Muscle layer of duodenum (tissue), 2 donors: Measurements from ENCODE around the gene LBX1.
"Not testable (repeated sequence)": the region's sequence is repeated elsewhere in the genome, so short reads cannot be mapped to it uniquely, and the experiment has no call there.

Source experiments
- H3K27ac ChIP-seq: one replicate; pipeline ENCODE4 v1.7.0; 2013; ENCODE audit warnings: mild to moderate bottlenecking, low read length
- H3K27me3 ChIP-seq: one replicate; pipeline ENCODE4 v1.7.0; 2013; ENCODE audit warnings: low read depth, mild to moderate bottlenecking, control low read depth, low read length
- H3K36me3 ChIP-seq, 2 donors: one replicate each; pipeline ENCODE4 v1.7.0; 2013; ENCODE audit warnings: low read length in 2 of 2, control low read depth in 1 of 2, mild to moderate bottlenecking in 1 of 2; ENCODE audit not compliant: insufficient read depth in 2 of 2, control insufficient read depth in 1 of 2
- H3K4me1 ChIP-seq, 2 donors: one replicate each; pipeline ENCODE4 v1.7.0; 2013; ENCODE audit warnings: low read length in 2 of 2, mild to moderate bottlenecking in 2 of 2, control low read depth in 1 of 2, moderate library complexity in 1 of 2; ENCODE audit not compliant: insufficient read depth in 2 of 2, control insufficient read depth in 1 of 2
- H3K4me3 ChIP-seq, 2 donors: one replicate each; pipeline ENCODE4 v1.7.0; 2013; ENCODE audit warnings: low read length in 2 of 2, low read depth in 1 of 2, mild to moderate bottlenecking in 1 of 2
- H3K9me3 ChIP-seq, 2 donors: one replicate each; pipeline ENCODE4 v1.7.0; 2013; ENCODE audit warnings: low read length in 2 of 2, control low read depth in 1 of 2, mild to moderate bottlenecking in 1 of 2; ENCODE audit not compliant: control insufficient read depth in 1 of 2
- donor health status: healthy.

The LBX1 gene

GRCh38 chr10:101216207-101217043 lies 12.8 kb downstream of the LBX1 start:
- H3K4me1 ChIP-seq = peaks cover 0 to 47% of the 10 kb centered on the region in 2 donors
- H3K4me3 ChIP-seq = no peak overlapping the region

GRCh38 chr10:101215397-101216206 lies 13.7 kb downstream of the LBX1 start:
- H3K36me3 ChIP-seq = no peaks in the 10 kb centered on the region
- H3K4me1 ChIP-seq = peaks cover 0 to 47% of the 10 kb centered on the region in 2 donors
- peaks cover 75% of the 10 kb centered on the region for H3K27me3 ChIP-seq
- H3K4me3 ChIP-seq = no peak overlapping the region
- H3K27ac ChIP-seq = no peak overlapping the region
- no peaks in the 10 kb centered on the region for H3K9me3 ChIP-seq

More at GRCh38 chr10:101216207-101217043, 12.8 kb downstream of the LBX1 start:
- Histone ChIP-seq H3K36me3 (no peaks in the 10 kb centered on the region), H3K27ac (no peak overlapping the region), H3K27me3 (peaks cover 78% of the 10 kb centered on the region), H3K9me3 (no peaks in the 10 kb centered on the region)

- H3K27ac ChIP-seq = no peak overlapping the region
- H3K9me3 ChIP-seq = no peaks in the 10 kb centered on the region
- H3K4me1 ChIP-seq = peaks cover 0 to 47% of the 10 kb centered on the region in 2 donors
- no peak overlapping the region for H3K4me3 ChIP-seq
- H3K36me3 ChIP-seq = no peaks in the 10 kb centered on the region
- H3K27me3 ChIP-seq = peaks cover 69% of the 10 kb centered on the region
Measured at GRCh38 chr10:101214446-101215396, 14.5 kb downstream of the LBX1 start.

- H3K27me3 ChIP-seq = peaks cover 27% of the 10 kb centered on the region
- H3K9me3 ChIP-seq = no peaks in the 10 kb centered on the region
- H3K4me3 ChIP-seq = no peak overlapping the region
- H3K27ac ChIP-seq = no peak overlapping the region
- H3K36me3 ChIP-seq = no peaks in the 10 kb centered on the region
- peaks cover 0 to 2% of the 10 kb centered on the region in 2 donors for H3K4me1 ChIP-seq
Measured at GRCh38 chr10:101208543-101208942, 20.7 kb downstream of the LBX1 start.

- Histone ChIP-seq H3K4me1 (no peaks in the 10 kb centered on the region), H3K9me3 (no peaks in the 10 kb centered on the region), H3K4me3 (no peak overlapping the region), H3K36me3 (no peaks in the 10 kb centered on the region), H3K27ac (no peak overlapping the region), H3K27me3 (peaks cover 22% of the 10 kb centered on the region)
Measured at GRCh38 chr10:101207026-101207425, 22.2 kb downstream of the LBX1 start.

GRCh38 chr10:101202667-101203066 lies 26.6 kb downstream of the LBX1 start:
- not testable (repeated sequence) for H3K4me1 ChIP-seq, H3K27me3 ChIP-seq, H3K4me3 ChIP-seq, H3K27ac ChIP-seq, H3K9me3 ChIP-seq, H3K36me3 ChIP-seq

GRCh38 chr10:101198326-101198977 lies 30.8 kb downstream of the LBX1 start:
- H3K9me3 ChIP-seq, H3K27me3 ChIP-seq, H3K4me1 ChIP-seq, H3K36me3 ChIP-seq, H3K27ac ChIP-seq, H3K4me3 ChIP-seq: not testable (repeated sequence)

GRCh38 chr10:101195921-101196320 lies 33.3 kb downstream of the LBX1 start:
- Histone ChIP-seq H3K4me1 (no peaks in the 10 kb centered on the region), H3K27me3 (no peaks in the 10 kb centered on the region), H3K27ac (no peak overlapping the region), H3K36me3 (no peaks in the 10 kb centered on the region), H3K4me3 (no peak overlapping the region), H3K9me3 (no peaks in the 10 kb centered on the region)

GRCh38 chr10:101189461-101190401 lies 39.5 kb downstream of the LBX1 start:
- H3K36me3 ChIP-seq = no peaks in the 10 kb centered on the region
- H3K27ac ChIP-seq = no peak overlapping the region
- no peak overlapping the region for H3K4me3 ChIP-seq
- no peaks in the 10 kb centered on the region for H3K4me1 ChIP-seq
- H3K9me3 ChIP-seq = no peaks in the 10 kb centered on the region
- no peaks in the 10 kb centered on the region for H3K27me3 ChIP-seq

- Histone ChIP-seq H3K27ac (no peak overlapping the region), H3K4me3 (no peak overlapping the region), H3K27me3 (no peaks in the 10 kb centered on the region), H3K4me1 (no peaks in the 10 kb centered on the region), H3K36me3 (no peaks in the 10 kb centered on the region), H3K9me3 (no peaks in the 10 kb centered on the region)
Measured at GRCh38 chr10:101188942-101189341, 40.3 kb downstream of the LBX1 start.
